Activated CD4-positive, alpha-beta T cell treated with anti-CD3 and anti-CD28 coated beads for 4 hours (primary cell): ENCODE data around the gene CST8.
A peak's percentile ranks its signal among the peaks of the same experiment; 100 is the strongest.
"Not testable (repeated sequence)": the region's sequence is repeated elsewhere in the genome, so short reads cannot be mapped to it uniquely, and the experiment has no call there.

ENCODE experiments used
- DNase-seq, 2 donors: peaks; one replicate each; pipeline ENCODE4 v3.0.0-alpha.2; 2020

The CST8 gene, protein sequence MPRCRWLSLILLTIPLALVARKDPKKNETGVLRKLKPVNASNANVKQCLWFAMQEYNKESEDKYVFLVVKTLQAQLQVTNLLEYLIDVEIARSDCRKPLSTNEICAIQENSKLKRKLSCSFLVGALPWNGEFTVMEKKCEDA

DNA sequence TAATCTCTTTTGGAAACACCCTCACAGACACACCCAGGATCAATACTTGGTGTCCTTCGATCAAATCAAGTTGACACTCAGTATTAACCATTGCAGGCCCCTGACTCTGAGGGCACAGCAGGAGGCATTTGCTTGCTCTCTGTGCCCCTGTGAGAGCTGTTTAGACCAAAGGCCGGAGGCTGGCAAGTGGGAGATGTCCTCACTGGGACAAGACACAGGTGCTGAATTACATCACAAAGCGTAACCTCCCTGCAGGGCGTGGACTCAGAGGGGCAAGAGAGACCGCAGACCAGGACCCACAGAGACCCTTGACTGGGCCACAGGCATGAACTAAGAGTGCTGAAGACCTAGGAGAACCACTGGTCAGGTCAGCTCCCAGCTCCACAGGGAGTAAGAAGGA is at the start of gene CST8:
Gene CST8, plus strand, starts transcription at position 301 of the 400 bp plus-strand sequence. CDS start 551 bp downstream, outside the sequence.
- DNase-seq = no peak

- DNase-seq = peak; percentile 38 to 57
Observed at GRCh38 chr20:23441850-23442313, 49.0 kb upstream of the CST8 start.

- no peak for DNase-seq
Observed at GRCh38 chr20:23442436-23442835, 48.5 kb upstream of the CST8 start.

- no peak for DNase-seq
Observed at GRCh38 chr20:23444859-23445258, 46.1 kb upstream of the CST8 start.

- no peak for DNase-seq
Observed at GRCh38 chr20:23445596-23446217, 45.2 kb upstream of the CST8 start.

GRCh38 chr20:23446505-23446904 is 44.4 kb upstream of the CST8 start:
- DNase-seq = peak in 1 of 2 donors; percentile 7

DNA sequence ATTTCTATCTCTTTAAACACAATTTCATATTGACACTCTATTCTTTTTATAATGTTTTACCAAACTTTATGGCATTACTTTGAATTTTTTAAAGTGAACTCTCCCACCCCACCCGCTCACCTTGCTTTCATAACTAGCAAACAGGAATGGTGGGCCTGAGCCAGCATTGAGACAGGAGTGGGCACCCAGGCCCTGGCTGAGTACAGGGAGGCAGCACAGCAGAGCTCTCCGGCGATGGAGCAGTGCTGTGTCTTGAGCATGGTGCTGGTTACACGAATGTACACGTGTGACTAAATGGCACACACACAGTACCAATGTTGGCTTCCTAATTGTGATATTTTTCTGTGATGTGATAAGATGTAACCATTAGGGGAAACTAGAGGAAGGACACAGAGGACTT is 42.8 kb upstream of the CST8 start:
- DNase-seq = no peak

GRCh38 chr20:23449421-23449820 is 41.5 kb upstream of the CST8 start:
- no peak for DNase-seq

GRCh38 chr20:23450877-23451276 is 40.0 kb upstream of the CST8 start:
- no peak for DNase-seq

- DNase-seq = no peak
Observed at GRCh38 chr20:23451956-23452487, 38.9 kb upstream of the CST8 start.

- no peak for DNase-seq
Observed at GRCh38 chr20:23452776-23453175, 38.1 kb upstream of the CST8 start, which contains the start of gene CST11. Gene CST11 (minus strand): TSS chr20:23452876. CDS start chr20:23452811, 65 bp downstream.

GRCh38 chr20:23453549-23454543 is 37.1 kb upstream of the CST8 start:
- no peak for DNase-seq

DNA sequence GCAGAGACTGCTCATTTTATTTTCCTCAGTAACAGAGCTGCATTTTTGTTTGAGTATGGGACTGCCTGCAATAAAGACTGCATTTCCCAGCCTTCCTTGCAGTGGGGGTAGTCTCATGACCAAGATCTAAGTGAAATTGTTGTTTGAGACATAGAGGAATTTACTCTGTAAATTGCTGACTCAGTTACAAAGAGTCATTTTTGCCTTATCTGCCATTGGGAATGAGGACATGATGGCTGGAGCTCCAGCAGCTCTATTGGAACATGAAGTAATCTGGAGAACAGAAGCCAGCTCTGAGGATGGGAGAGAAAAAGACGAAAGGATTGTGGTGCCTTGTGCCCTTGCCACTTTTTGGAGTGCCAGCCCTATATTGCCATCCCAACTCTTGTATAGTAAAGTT is 36.1 kb upstream of the CST8 start:
- DNase-seq = no peak

DNA sequence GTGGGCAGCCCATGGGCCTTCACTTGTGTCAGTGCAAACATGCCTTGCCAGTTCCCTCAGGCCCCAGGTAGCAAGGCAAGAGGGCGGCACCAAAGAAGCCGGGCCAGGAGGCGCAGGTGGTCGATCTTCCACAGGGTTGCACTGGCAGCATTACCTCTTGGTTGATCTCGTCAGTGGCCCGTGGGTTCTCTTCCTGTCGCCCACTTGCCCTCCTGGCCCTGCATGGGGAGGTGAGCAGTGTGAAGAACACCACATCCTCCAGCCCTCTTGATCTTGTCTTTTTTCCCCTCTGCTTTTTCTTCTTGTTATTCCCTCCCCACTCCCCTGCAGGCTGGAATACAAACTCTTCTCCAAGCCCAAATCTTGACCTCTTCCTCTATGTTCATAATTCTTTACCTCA is 35.3 kb upstream of the CST8 start:
- DNase-seq = no peak

GRCh38 chr20:23456409-23456808 is 34.5 kb upstream of the CST8 start:
- no peak for DNase-seq

DNA sequence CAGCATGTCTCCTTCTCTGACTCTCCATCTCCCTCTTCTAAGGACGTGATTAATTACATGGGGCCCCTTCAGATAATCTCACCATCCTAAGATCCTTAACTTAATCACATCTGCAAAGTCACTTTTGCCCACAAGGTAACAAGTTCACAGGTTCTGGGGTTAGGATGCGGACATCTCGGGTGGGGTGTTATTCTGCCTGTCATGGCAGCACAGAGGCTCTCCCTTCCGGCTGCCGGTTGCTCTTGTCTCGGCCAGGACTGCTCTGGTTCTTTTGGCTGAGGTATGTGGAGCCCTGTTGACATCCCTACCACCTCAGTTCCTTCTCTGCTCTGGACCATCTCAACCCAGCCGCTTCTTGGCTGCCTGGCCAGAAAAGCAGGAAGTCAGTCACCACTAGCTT is 34.0 kb upstream of the CST8 start:
- DNase-seq = no peak

- no peak for DNase-seq
Observed at GRCh38 chr20:23459461-23460150, 31.3 kb upstream of the CST8 start.

DNA sequence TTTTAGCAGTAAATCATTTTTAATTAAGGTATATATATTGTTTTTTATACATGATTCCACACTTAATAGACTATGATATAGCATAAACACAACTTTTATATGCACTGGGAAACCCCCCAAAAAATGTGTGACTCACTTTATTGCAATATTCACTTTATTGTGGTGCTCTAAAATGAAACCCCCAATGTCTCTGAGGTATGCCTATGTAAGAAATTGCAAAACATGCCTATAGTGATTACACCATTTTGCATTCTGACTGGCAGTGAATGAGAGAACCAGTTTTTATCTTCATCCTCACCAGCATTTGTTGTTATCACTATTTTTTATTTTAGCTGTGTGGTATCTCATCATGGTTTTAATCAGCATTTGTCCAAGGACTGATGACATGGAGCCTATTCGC is 29.7 kb upstream of the CST8 start:
- no peak for DNase-seq

GRCh38 chr20:23466961-23467360 is 24.0 kb upstream of the CST8 start:
- not testable (repeated sequence) for DNase-seq

GRCh38 chr20:23472306-23472705 is 18.6 kb upstream of the CST8 start:
- DNase-seq = not testable (repeated sequence)

- DNase-seq = not testable (repeated sequence)
Observed at GRCh38 chr20:23473293-23473692, 17.6 kb upstream of the CST8 start.

DNA sequence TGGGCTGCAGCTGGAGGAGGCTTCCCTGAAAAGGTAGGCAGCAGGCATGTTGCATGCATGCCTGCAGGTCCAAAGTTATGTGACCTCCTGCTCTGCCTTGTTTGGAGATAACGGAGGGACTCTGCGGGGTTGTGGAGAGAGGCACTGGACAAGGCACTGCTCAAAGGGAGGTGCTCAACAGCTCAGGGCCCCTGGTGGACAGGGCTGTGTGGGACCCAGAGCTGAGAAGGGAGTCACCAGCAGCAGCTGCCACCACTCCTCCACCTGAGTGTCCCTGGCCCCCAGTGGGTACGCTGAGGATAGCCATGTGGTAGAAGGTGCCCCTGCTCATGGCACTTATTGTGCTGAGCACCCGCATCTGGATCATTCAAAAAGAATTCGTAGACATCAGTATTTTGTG is 15.5 kb upstream of the CST8 start:
- DNase-seq = no peak
